Embryonic facial prominence (tissue), 1 donor: Measurements from ENCODE around the gene CYP3A7.
"Not testable (repeated sequence)": the region's sequence is repeated elsewhere in the genome, so short reads cannot be mapped to it uniquely, and the experiment has no call there.

Source experiments
- DNase-seq: peaks from one replicate; pipeline ENCODE4 v3.0.0-alpha.2; 2016; ENCODE audit errors: extremely low spot score

The CYP3A7 gene

GRCh38 chr7:99734987-99735386, at the start of gene CYP3A7:
CYP3A7 (minus strand) TSS chr7:99735196; CDS start chr7:99735093, 103 bp downstream.
- DNase-seq: no peak

GRCh38 chr7:99784007-99784406, 49.0 kb upstream of the CYP3A7 start, which contains the start of gene CYP3A4:
CYP3A4 (minus strand) TSS chr7:99784184; CDS start chr7:99784081, 103 bp downstream.
- no peak for DNase-seq

GRCh38 chr7:99782012-99782953, 47.3 kb upstream of the CYP3A7 start:
- DNase-seq: no peak

GRCh38 chr7:99780588-99780987, 45.6 kb upstream of the CYP3A7 start:
- DNase-seq: no peak

- no peak for DNase-seq
Observed at GRCh38 chr7:99779949-99780348, 45.0 kb upstream of the CYP3A7 start.

- DNase-seq: no peak
Observed at GRCh38 chr7:99778880-99779279, 43.9 kb upstream of the CYP3A7 start.

- not testable (repeated sequence) for DNase-seq
Observed at GRCh38 chr7:99773395-99773794, 38.4 kb upstream of the CYP3A7 start.

- no peak for DNase-seq
Observed at GRCh38 chr7:99772565-99772964, 37.6 kb upstream of the CYP3A7 start.

- DNase-seq: not testable (repeated sequence)
Observed at GRCh38 chr7:99769494-99769893, 34.5 kb upstream of the CYP3A7 start.

- no peak for DNase-seq
Observed at GRCh38 chr7:99768471-99768870, 33.5 kb upstream of the CYP3A7 start.

- no peak for DNase-seq
Observed at GRCh38 chr7:99767662-99768061, 32.7 kb upstream of the CYP3A7 start.

GRCh38 chr7:99766484-99767099, 31.6 kb upstream of the CYP3A7 start:
- DNase-seq: no peak

GRCh38 chr7:99764478-99764877, 29.5 kb upstream of the CYP3A7 start:
- no peak for DNase-seq

GRCh38 chr7:99762680-99763327, 27.8 kb upstream of the CYP3A7 start:
- no peak for DNase-seq

GRCh38 chr7:99755085-99755484, 20.1 kb upstream of the CYP3A7 start:
- no peak for DNase-seq

GRCh38 chr7:99752356-99752755, 17.4 kb upstream of the CYP3A7 start:
- no peak for DNase-seq

- DNase-seq: not testable (repeated sequence)
Observed at GRCh38 chr7:99751322-99752052, 16.5 kb upstream of the CYP3A7 start.

- DNase-seq: no peak
Observed at GRCh38 chr7:99748846-99749579, 14.0 kb upstream of the CYP3A7 start.

- DNase-seq: not testable (repeated sequence)
Observed at GRCh38 chr7:99746915-99747314, 11.9 kb upstream of the CYP3A7 start.

GRCh38 chr7:99745395-99745794, 10.4 kb upstream of the CYP3A7 start:
- not testable (repeated sequence) for DNase-seq
